HepG2 (cell line): ENCODE measurements around the gene TOB2. TPM values are rescaled to one million over a fixed set of nuclear protein-coding genes. Genes with fewer than 3 reads are reported as not detected.

Experiments
- CBX5 ChIP-seq: sonication (generic); formaldehyde crosslinking; IDR thresholded peaks from 2 replicates; pipeline ENCODE4 v1.4.0; 2020; ENCODE audit warnings: missing genetic modification reagents, borderline replicate concordance
- DMTF1 ChIP-seq: sonication (generic); formaldehyde crosslinking; IDR thresholded peaks from 2 replicates; pipeline ENCODE4 v1.4.0; 2020; ENCODE audit warnings: mild to moderate bottlenecking, missing genetic modification reagents
- E2F5 ChIP-seq: sonication (generic); formaldehyde crosslinking; conservative IDR thresholded peaks from 2 replicates; pipeline ENCODE4 v1.4.0; 2020; ENCODE audit warnings: missing genetic modification reagents
- EHMT2 ChIP-seq: fragments of 200-600 bp; sonication (generic); IDR thresholded peaks from 2 replicates; pipeline ENCODE4 v1.7.0; 2017; ENCODE audit warnings: antibody characterized with exemption, low read depth, low read length, borderline replicate concordance
- ETV6 ChIP-seq: sonication (generic); formaldehyde crosslinking; conservative IDR thresholded peaks from 2 replicates; pipeline ENCODE4 v1.4.0; 2020; ENCODE audit warnings: missing genetic modification reagents
- GFI1 ChIP-seq: sonication (generic); formaldehyde crosslinking; IDR thresholded peaks from 2 replicates; pipeline ENCODE4 v1.5.0; 2020; ENCODE audit warnings: missing genetic modification reagents, mild to moderate bottlenecking, borderline replicate concordance
- HNF4A ChIP-seq: sonication (generic); formaldehyde crosslinking; IDR thresholded peaks from 2 replicates; pipeline ENCODE4 v1.4.0; 2020; ENCODE audit warnings: missing genetic modification reagents
- MATR3 ChIP-seq: sonication (generic); formaldehyde crosslinking; IDR thresholded peaks from 2 replicates; pipeline ENCODE4 v1.4.0; 2020; ENCODE audit warnings: missing genetic modification reagents
- NFAT5 ChIP-seq: sonication (generic); formaldehyde crosslinking; IDR thresholded peaks from 2 replicates; pipeline ENCODE4 v1.4.0; 2020; ENCODE audit warnings: missing genetic modification reagents
- POLR2G ChIP-seq: fragments of 200-400 bp; formaldehyde crosslinking; IDR thresholded peaks from 2 replicates; pipeline ENCODE4 v1.6.1; 2018; ENCODE audit warnings: mild to moderate bottlenecking, low read depth, low read length, moderate library complexity
- RAD21 ChIP-seq: fragments of 450-650 bp; formaldehyde crosslinking; IDR thresholded peaks from 2 replicates; pipeline ENCODE4 v1.5.0; 2020; ENCODE audit warnings: mild to moderate bottlenecking
- RXRB ChIP-seq: IDR thresholded peaks from 2 replicates; pipeline ENCODE4 v1.6.1; 2016; ENCODE audit warnings: borderline replicate concordance, missing genetic modification reagents, missing compliant biosample characterization
- SMAD1 ChIP-seq: sonication (generic); formaldehyde crosslinking; IDR thresholded peaks from 2 replicates; pipeline ENCODE4 v1.4.0; 2020; ENCODE audit warnings: missing genetic modification reagents, low read depth, mild to moderate bottlenecking, borderline replicate concordance
- STAT6 ChIP-seq: sonication (generic); formaldehyde crosslinking; IDR thresholded peaks from 2 replicates; pipeline ENCODE4 v1.4.0; 2020; ENCODE audit warnings: missing genetic modification reagents, mild to moderate bottlenecking, borderline replicate concordance
- TCF7L2 ChIP-seq: IDR thresholded peaks from 2 replicates; pipeline ENCODE4 v1.6.1; 2011; ENCODE audit warnings: mild to moderate bottlenecking, low read depth, low read length, moderate library complexity
- ZFP36 ChIP-seq: fragments of 150-350 bp; IDR thresholded peaks from 2 replicates; pipeline ENCODE4 v1.6.1; 2018; ENCODE audit warnings: borderline replicate concordance, low read length, low read depth; ENCODE audit not compliant: partially characterized antibody
- ZFYVE20 ChIP-seq: sonication (generic); formaldehyde crosslinking; IDR thresholded peaks from 2 replicates; pipeline ENCODE4 v1.8.0; 2023; ENCODE audit warnings: low read depth, mild to moderate bottlenecking, moderate library complexity, missing genetic modification reagents, borderline replicate concordance
- ZNF263 ChIP-seq: sonication (generic); formaldehyde crosslinking; IDR thresholded peaks from 2 replicates; pipeline ENCODE4 v1.4.0; 2020; ENCODE audit warnings: missing genetic modification reagents
- polyA plus RNA-seq, 8 experiments: library from polyadenylated mRNA; depleted of rRNA in 3 of 8; stranded (reverse) in 7 of 8; unstranded in 1 of 8; fragments of >200 nt; fragmentation: Illumina TruSeq in 4 of 8; extraction: Trizol in 4 of 8; gene quantifications; 2 replicates each; pipeline versions ENCODE4 v1.2.1 to v1.2.3, GENCODE V29; 2011 to 2016; ENCODE audit warnings: low read depth in 4 of 8, missing spikeins in 1 of 8, mixed read lengths in 1 of 8; ENCODE audit not compliant: insufficient read depth in 1 of 8
- total RNA-seq, 5 experiments: library from RNA; depleted of rRNA; stranded (reverse); fragments of >200 nt; fragmentation: Illumina TruSeq; extraction: Trizol; gene quantifications; 2 replicates each; pipeline ENCODE4 v1.2.3, GENCODE V29; 2016; ENCODE audit warnings: low read depth in 1 of 5

The TOB2 gene
- total and polyA plus RNA-seq, 2 of the 13 experiments (the other 11 are each of a cell fraction or from before 2014, with no cell fraction given), result 12.2 to 13.7 TPM

GRCh38 chr22:41397143-41397811 is 49.3 kb downstream of the TOB2 start (continued):
- TF ChIP-seq STAT6 (peak; percentile 92; the same call in 1 of the 2 replicates), POLR2G (peak; percentile 50), MATR3 (CRISPR knock-in tag) (no peak), ETV6 (no peak), E2F5 (CRISPR knock-in tag) (no peak), GFI1 (CRISPR knock-in tag) (no peak), ZFP36 (no peak), TCF7L2 (no peak), EHMT2 (no peak), SMAD1 (CRISPR knock-in tag) (peak; percentile 49; the same call in 1 of the 2 replicates), NFAT5 (no peak), CBX5 (CRISPR knock-in tag) (no peak; the same call in 1 of the 2 replicates), DMTF1 (CRISPR knock-in tag) (no peak), ZFYVE20 (CRISPR knock-in tag) (no peak), RAD21 (CRISPR knock-in tag) (no peak), ZNF263 (CRISPR knock-in tag) (no peak), HNF4A (peak; percentile 93), RXRB (CRISPR knock-in tag) (peak; percentile 94)
